Activated CD8-positive, alpha-beta T cell treated with anti-CD3 and anti-CD28 coated beads, Interleukin-2, amount 10 ng/mL, durations not matched to agents 7 days and 5 days (primary cell): Measurements from ENCODE around the gene SLC4A1. TPM values are rescaled to one million over a fixed set of nuclear protein-coding genes. Genes with fewer than 3 reads are reported as not detected.
A peak's percentile ranks its signal among the peaks of the same experiment; 100 is the strongest.

Experiments used
- ATAC-seq: fragments of 150-1000 bp; cut with Tn5 transposase; one replicate; pipeline ENCODE4 v1.10.0; 2021; ENCODE audit warnings: moderate library complexity
- CTCF ChIA-PET: fragments of 350-600 bp; sonication (Branson Sonifier 250); formaldehyde crosslinking; loops from one replicate; lab custom pipeline; 2021; ENCODE audit warnings: antibody characterized with exemption; lab: Charles Lee
- POLR2A ChIA-PET: fragments of 350-600 bp; sonication (Branson Sonifier 250); formaldehyde crosslinking; loops from one replicate; lab custom pipeline; 2021; ENCODE audit warnings: antibody characterized with exemption; lab: Charles Lee
- DNase-seq: peaks from one replicate; pipeline ENCODE4 v3.0.0-alpha.2; 2020
- H3K27ac Mint-ChIP-seq: one replicate; pipeline ENCODE4 v1.8.0; 2021; ENCODE audit warnings: mild to moderate bottlenecking, mixed read lengths
- H3K27me3 Mint-ChIP-seq: one replicate; pipeline ENCODE4 v1.8.0; 2021; ENCODE audit warnings: low read depth, mixed read lengths
- H3K36me3 Mint-ChIP-seq: one replicate; pipeline ENCODE4 v1.8.0; 2021; ENCODE audit warnings: low read depth, mixed read lengths
- H3K4me1 Mint-ChIP-seq: one replicate; pipeline ENCODE4 v1.8.0; 2021; ENCODE audit warnings: low read depth, mixed read lengths
- H3K4me3 Mint-ChIP-seq: one replicate; pipeline ENCODE4 v1.8.0; 2021; ENCODE audit warnings: mild to moderate bottlenecking, mixed read lengths
- H3K9me3 Mint-ChIP-seq: one replicate; pipeline ENCODE4 v1.8.0; 2022; ENCODE audit warnings: mixed read lengths; ENCODE audit not compliant: insufficient read depth
- total RNA-seq, 2 experiments: library from RNA; stranded (reverse); gene quantifications; one replicate each; pipeline ENCODE4 v1.2.3, GENCODE V29; 2021

The SLC4A1 gene
- total RNA-seq, 2 experiments from 2014 or later = not detected

DNA sequence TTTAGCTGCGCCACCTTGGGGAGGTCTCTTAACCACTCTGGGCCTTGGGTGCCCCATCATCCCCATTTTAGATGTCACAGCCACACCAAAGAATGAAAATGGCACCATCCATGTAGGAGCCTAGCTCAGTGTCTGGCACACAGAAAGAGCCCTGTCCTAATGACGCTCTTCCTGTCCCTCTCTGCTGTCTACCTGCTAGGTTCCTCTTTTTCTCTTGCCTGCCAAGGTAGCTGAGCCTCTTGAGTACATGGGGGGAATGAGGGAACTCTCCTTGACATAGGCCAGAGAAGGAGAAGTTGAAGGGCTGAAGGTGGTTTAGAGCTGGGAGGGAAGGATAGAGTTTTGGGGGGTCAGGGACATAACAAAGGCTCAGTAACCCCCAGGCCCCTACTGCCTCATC, 42.3 kb upstream of the SLC4A1 start:
- Mint-ChIP-seq H3K27me3 (peaks cover 39% of the 10 kb centered on the region), H3K4me3 (no peak overlapping the region), H3K9me3 (no peaks in the 10 kb centered on the region), H3K4me1 (peaks cover 14% of the 10 kb centered on the region), H3K27ac (no peak overlapping the region), H3K36me3 (no peaks in the 10 kb centered on the region)
- DNase-seq (no peak), ATAC-seq (no peak)
- POLR2A ChIA-PET = interaction anchor here (0.8 kb wide), 1 partner anchor 14 kb away, joined by 4 read pairs; the partner anchor contains the start of gene SLC25A39
- CTCF ChIA-PET = interaction anchor here (1.0 to 3.3 kb wide), 3 partner anchors 21 to 104 kb away, joined by 3 to 19 read pairs (median 3); no protein-coding TSS in a partner anchor

DNA sequence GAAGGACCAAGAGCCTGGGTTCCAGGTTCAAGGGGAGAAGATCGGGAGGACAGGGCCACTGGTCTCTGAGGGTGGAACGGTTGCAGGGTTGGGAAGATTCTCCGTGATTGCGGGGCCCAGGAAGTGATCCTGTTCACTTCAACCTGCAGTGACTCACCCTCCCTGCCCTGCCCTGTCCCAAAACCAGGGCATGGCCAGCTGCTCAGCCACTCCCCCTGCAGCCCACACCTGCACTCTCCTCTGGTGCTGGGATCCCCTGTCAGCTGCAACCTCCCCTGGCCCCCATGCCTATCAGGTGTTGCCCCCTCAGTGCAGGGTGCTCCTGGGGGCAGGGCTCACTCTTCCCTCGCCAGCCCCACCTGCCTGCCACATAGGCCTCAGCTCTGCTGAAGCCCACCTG, 41.5 kb upstream of the SLC4A1 start:
- ATAC-seq (no peak), DNase-seq (no peak)
- ChIA-PET POLR2A (no interaction called here), CTCF (interaction anchor here (1.0 to 3.3 kb wide), 3 partner anchors 21 to 103 kb away, joined by 3 to 19 read pairs (median 3); no protein-coding TSS in a partner anchor)
- Mint-ChIP-seq H3K36me3 (no peaks in the 10 kb centered on the region), H3K9me3 (no peaks in the 10 kb centered on the region), H3K27me3 (peaks cover 39% of the 10 kb centered on the region), H3K4me1 (peaks cover 14% of the 10 kb centered on the region), H3K27ac (no peak overlapping the region), H3K4me3 (no peak overlapping the region)

GRCh38 chr17:44308865-44309264, 40.9 kb upstream of the SLC4A1 start:
- peak overlapping the region; percentile 10 for H3K4me3 Mint-ChIP-seq
- H3K9me3 Mint-ChIP-seq = no peaks in the 10 kb centered on the region
- no peak for ATAC-seq
- no peak for DNase-seq
- ChIA-PET CTCF (interaction anchor here (0.6 to 3.3 kb wide), 4 partner anchors 37 to 140 kb away, joined by 3 to 19 read pairs (median 3); partner anchors contain the start of gene GRN), POLR2A (interaction anchor here (1.0 to 1.2 kb wide), 2 partner anchors 10 to 62 kb away, joined by 3 read pairs; no protein-coding TSS in a partner anchor)
- peaks cover 17% of the 10 kb centered on the region for H3K4me1 Mint-ChIP-seq
- no peak overlapping the region for H3K27ac Mint-ChIP-seq
- H3K27me3 Mint-ChIP-seq = peaks cover 34% of the 10 kb centered on the region
- no peaks in the 10 kb centered on the region for H3K36me3 Mint-ChIP-seq

GRCh38 chr17:44308320-44308818, 40.4 kb upstream of the SLC4A1 start, which contains the start of gene RUNDC3A:
Gene RUNDC3A, plus strand, starts transcription at chr17:44308601. Its CDS starts 232 bp downstream, at chr17:44308833.
- peaks cover 17% of the 10 kb centered on the region for H3K4me1 Mint-ChIP-seq
- H3K4me3 Mint-ChIP-seq = peak within 1 kb of the TSS; percentile 10
- H3K27ac Mint-ChIP-seq = no peak within 1 kb of the TSS
- POLR2A ChIA-PET = interaction anchor here (1.0 to 1.2 kb wide), 2 partner anchors 10 to 61 kb away, joined by 3 read pairs; no protein-coding TSS in a partner anchor
- H3K36me3 Mint-ChIP-seq = no peaks in the 10 kb centered on the region
- ATAC-seq (peak; percentile 84), DNase-seq (peak; percentile 85)
- CTCF ChIA-PET = interaction anchor here (0.6 to 3.3 kb wide), 4 partner anchors 37 to 140 kb away, joined by 3 to 19 read pairs (median 3); partner anchors contain the start of gene GRN
- H3K9me3 Mint-ChIP-seq = no peaks in the 10 kb centered on the region
- H3K27me3 Mint-ChIP-seq = peaks cover 32% of the 10 kb centered on the region

- Mint-ChIP-seq H3K36me3 (no peaks in the 10 kb centered on the region), H3K27ac (no peak overlapping the region), H3K27me3 (peaks cover 35% of the 10 kb centered on the region), H3K4me3 (no peak overlapping the region), H3K9me3 (no peaks in the 10 kb centered on the region), H3K4me1 (peaks cover 17% of the 10 kb centered on the region)
- ChIA-PET CTCF (interaction anchor here (1.1 to 3.3 kb wide), 2 partner anchors 96 to 97 kb away, joined by 3 to 19 read pairs; no protein-coding TSS in a partner anchor), POLR2A (interaction anchor here (1.0 to 1.2 kb wide), 2 partner anchors 11 to 60 kb away, joined by 3 read pairs; no protein-coding TSS in a partner anchor)
- no peak for DNase-seq
- peak; percentile 9 for ATAC-seq
Measured at GRCh38 chr17:44307387-44308186, 39.7 kb upstream of the SLC4A1 start.

DNA sequence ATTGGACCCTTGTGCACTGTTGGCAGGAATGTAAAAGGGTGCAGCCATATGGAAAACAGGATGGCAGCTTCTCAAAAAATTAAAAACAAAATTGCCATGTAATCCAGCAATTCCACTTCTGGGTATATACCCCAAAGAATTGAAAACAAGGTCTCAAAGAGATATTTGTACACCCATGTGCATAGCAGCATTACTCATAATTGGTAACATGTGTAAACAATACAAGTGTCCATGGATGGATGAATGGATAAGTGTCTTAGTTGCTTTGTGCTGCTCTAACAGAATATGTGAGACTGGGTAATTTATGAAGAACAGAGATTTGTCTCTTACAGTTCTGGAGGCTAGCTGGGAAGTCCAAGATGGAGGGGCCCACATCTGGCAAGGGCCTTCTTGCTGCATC, 36.7 kb upstream of the SLC4A1 start:
- Mint-ChIP-seq H3K9me3 (no peaks in the 10 kb centered on the region), H3K36me3 (no peaks in the 10 kb centered on the region), H3K4me1 (peaks cover 13% of the 10 kb centered on the region), H3K27ac (no peak overlapping the region), H3K4me3 (no peak overlapping the region), H3K27me3 (peaks cover 22% of the 10 kb centered on the region)
- no peak for ATAC-seq
- POLR2A ChIA-PET = no interaction called here
- no peak for DNase-seq
- CTCF ChIA-PET = interaction anchor here (1.0 to 1.6 kb wide), 2 partner anchors 27 to 95 kb away, joined by 4 to 5 read pairs; no protein-coding TSS in a partner anchor

DNA sequence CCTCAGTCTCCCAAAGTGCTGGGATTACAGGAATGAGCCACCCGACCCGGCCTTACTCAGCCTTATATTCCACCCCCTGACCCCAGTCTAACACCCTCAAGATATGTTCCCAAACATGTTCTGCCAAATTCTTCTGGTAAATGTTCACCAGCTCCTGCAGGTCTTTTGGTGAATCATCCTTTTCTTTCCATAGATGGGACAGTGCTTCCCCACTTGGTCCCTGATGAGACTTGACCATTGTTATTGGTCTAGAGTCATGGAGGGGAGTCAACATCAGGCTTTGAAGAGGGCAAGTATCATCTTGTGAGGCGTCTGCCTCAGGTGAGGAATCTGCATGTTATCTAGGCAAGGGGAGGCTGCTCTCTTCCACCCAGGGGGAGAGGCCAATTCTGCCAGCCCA, 30.0 kb upstream of the SLC4A1 start:
- no peaks in the 10 kb centered on the region for H3K9me3 Mint-ChIP-seq
- no peaks in the 10 kb centered on the region for H3K36me3 Mint-ChIP-seq
- POLR2A ChIA-PET = no interaction called here
- H3K4me1 Mint-ChIP-seq = no peaks in the 10 kb centered on the region
- peaks cover 8% of the 10 kb centered on the region for H3K27me3 Mint-ChIP-seq
- DNase-seq = no peak
- CTCF ChIA-PET = interaction anchor here (1.6 kb wide), 1 partner anchor 88 kb away, joined by 3 read pairs; no protein-coding TSS in a partner anchor
- H3K27ac Mint-ChIP-seq = no peak overlapping the region
- no peak for ATAC-seq
- no peak overlapping the region for H3K4me3 Mint-ChIP-seq

DNA sequence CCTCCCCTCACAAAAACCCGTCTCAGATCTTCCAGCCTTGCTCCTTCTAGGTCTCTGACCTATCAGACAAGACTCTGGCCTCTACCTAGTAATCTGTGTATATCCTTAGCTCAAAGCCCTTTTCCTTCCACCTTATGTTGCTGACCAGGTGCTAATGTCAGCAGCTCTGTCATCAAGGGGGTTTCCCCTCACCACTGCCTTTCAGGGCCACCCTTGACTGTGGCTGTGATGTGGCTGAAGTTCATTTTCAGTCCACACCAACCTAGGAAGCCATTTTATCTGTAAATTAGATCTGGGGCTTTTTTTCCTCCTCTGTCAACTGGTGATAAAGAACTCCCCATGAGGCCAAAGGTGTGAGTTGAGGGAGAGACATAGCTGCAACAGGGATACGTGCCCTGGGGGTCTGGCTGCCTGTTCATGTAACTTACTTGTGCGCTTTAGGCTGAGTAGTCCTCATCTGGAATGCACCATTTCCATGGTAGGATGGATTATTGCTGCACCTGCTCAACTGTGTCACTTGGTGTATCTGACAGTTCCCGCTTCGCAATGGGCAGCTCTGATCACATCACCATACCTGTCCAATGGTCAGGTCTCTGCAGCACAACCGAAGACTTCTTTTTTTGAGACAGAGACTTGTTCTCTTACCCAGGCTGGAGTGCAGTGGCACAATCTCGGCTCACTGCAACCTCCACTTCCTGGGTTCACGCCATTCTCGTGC, 25.7 kb upstream of the SLC4A1 start:
- no peak overlapping the region for H3K4me3 Mint-ChIP-seq
- peaks cover 11% of the 10 kb centered on the region for H3K27me3 Mint-ChIP-seq
- no peaks in the 10 kb centered on the region for H3K9me3 Mint-ChIP-seq
- no peak overlapping the region for H3K27ac Mint-ChIP-seq
- DNase-seq (no peak), ATAC-seq (no peak)
- ChIA-PET CTCF (no interaction called here), POLR2A (interaction anchor here (0.7 kb wide), 1 partner anchor 73 kb away, joined by 3 read pairs; no protein-coding TSS in a partner anchor)
- H3K36me3 Mint-ChIP-seq = no peaks in the 10 kb centered on the region
- no peaks in the 10 kb centered on the region for H3K4me1 Mint-ChIP-seq

DNA sequence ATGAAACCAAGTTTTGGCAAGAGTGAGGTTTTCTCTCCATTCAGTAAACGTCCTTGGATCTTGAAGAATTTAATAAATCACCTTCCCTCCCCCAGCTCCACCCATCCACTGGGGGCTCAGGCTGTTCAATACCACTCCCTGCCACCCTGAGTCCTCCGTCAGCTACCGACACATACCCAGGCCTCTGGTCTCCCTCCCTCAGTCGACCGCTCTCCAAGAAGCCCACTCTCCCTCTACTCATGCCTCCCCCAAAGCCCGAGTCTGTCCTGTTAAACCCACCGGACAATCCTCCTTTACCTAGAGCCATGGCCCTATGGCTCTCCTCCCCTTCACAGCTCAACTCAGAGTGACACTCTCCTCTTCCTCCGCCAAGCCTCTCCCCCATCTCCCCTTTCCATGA, 19.7 kb upstream of the SLC4A1 start:
- no peaks in the 10 kb centered on the region for H3K4me1 Mint-ChIP-seq
- ChIA-PET CTCF (no interaction called here), POLR2A (no interaction called here)
- no peak for ATAC-seq
- H3K9me3 Mint-ChIP-seq = no peaks in the 10 kb centered on the region
- no peak overlapping the region for H3K27ac Mint-ChIP-seq
- DNase-seq = no peak
- H3K27me3 Mint-ChIP-seq = peaks cover 12% of the 10 kb centered on the region
- no peaks in the 10 kb centered on the region for H3K36me3 Mint-ChIP-seq
- no peak overlapping the region for H3K4me3 Mint-ChIP-seq

GRCh38 chr17:44284024-44284400, 16.1 kb upstream of the SLC4A1 start:
- H3K27me3 Mint-ChIP-seq = peaks cover 7% of the 10 kb centered on the region
- no peak for DNase-seq
- peaks cover 14% of the 10 kb centered on the region for H3K4me1 Mint-ChIP-seq
- no peak for ATAC-seq
- H3K9me3 Mint-ChIP-seq = no peaks in the 10 kb centered on the region
- no peak overlapping the region for H3K27ac Mint-ChIP-seq
- CTCF ChIA-PET = no interaction called here
- H3K4me3 Mint-ChIP-seq = no peak overlapping the region
- POLR2A ChIA-PET = no interaction called here
- no peaks in the 10 kb centered on the region for H3K36me3 Mint-ChIP-seq

DNA sequence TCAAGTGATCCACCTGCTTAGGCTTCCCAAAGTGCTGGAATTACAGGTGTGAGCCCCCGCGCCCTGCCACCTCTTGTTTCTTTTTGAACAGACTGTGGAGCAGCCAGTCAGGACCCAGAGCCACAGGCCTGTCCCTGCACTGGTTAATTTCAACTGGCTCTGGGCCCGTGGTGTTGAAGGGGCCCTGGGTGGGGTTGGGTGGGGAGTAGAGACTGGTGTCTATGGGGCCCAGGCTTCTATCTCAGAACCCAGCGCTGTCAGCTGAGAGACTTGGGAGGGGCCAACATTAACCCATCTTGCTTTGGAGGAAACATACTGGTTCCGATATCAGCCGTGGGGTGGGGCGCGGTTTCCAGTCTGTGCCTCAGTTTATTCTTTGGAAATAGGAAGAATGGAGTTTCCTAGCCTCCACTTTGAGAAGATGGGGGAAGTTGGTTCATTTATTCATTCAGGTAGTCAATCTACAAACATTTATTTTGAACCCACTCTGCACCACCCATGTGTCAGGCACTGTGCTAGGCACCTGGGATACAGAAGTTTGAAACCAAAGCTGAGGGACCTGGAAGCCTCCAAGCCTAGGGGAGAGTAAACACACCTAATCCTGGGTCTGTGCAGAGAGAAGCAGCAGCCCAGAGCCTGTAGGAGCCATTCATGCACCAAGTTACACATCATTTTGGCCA, 15.5 kb upstream of the SLC4A1 start:
- Mint-ChIP-seq H3K36me3 (no peaks in the 10 kb centered on the region), H3K4me1 (peaks cover 16% of the 10 kb centered on the region), H3K9me3 (no peaks in the 10 kb centered on the region), H3K27ac (no peak overlapping the region), H3K27me3 (peaks cover 6% of the 10 kb centered on the region), H3K4me3 (no peak overlapping the region)
- DNase-seq (no peak), ATAC-seq (no peak)
- ChIA-PET POLR2A (no interaction called here), CTCF (interaction anchor here (0.6 kb wide), 1 partner anchor 1132 kb away, joined by 3 read pairs; no protein-coding TSS in a partner anchor)
